ENCODE data around the gene FOXD4L1.
"Not testable (repeated sequence)": the region's sequence is repeated elsewhere in the genome, so short reads cannot be mapped to it uniquely, and the experiment has no call there.

Gene FOXD4L1

DNA sequence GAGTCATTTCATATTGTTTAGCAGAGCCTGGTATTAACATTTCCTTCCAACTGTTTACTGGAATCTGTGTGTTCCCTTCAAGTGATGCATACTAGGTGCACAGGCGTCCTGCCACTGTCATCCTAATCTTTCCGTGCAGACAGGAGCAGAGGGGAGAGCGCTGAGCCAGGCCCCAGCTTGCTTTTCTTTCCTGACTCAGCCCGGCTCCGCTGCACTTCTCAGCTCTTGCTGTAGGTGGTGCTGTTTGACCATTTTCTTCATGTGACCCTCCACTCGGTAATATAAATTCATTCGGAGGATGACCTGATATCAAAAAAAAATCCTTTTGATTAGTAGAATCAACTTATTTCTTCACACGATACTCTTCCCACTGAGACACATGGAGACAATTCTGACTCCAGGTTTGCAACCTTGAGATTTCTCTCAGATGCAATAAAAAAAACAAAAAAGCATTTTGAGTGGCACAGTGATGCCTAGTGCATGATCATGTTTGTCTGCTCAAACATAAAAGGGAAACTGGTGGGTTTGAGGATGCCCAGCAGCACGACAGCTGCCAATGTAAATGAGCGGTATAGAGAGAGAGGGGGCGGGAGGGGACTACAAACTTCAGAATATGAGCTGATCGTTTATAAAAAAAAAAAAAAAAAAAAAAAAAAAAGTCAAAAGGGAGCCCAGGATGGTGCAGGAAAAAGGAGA is 29.0 kb downstream of the FOXD4L1 start:
- not testable (repeated sequence) for DNase-seq

DNA sequence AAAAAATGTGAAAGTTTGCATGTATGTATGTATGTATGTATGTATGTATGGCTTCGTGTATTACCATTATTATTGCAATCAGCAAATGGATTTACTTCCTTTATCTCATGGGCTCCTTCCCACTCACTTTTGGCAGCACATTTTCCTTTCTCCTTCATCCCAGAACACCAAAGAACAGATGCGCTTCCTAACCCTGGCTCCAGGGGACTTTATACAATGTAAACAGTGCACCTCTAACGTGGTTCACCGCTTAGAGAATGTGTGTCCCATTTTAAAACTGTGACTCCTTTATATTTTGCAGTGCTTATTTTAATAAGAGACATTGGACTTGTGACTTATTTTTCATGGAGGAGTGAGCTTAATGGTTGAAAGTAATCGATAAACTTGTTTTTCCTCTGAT is 29.7 kb downstream of the FOXD4L1 start:
- not testable (repeated sequence) for DNase-seq

DNA sequence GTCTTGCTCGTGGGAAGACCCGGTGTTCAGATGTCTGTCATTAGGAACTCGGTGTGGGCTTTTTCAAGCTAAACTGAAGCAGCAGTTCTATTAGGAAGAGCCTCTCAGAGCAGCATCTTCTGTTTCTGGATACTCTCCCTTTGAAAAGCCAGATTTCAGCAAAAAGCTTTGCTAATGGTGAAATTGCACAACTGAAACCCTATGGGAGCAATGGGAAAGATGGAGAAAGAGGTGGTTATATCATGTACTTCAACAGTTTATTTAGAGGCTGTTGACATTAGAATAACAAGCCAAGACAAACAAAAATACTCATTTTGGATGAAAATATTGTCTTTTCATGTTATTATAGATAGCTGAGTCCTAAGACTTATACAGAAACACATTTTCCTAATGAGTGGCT is 30.4 kb downstream of the FOXD4L1 start:
- not testable (repeated sequence) for DNase-seq

DNA sequence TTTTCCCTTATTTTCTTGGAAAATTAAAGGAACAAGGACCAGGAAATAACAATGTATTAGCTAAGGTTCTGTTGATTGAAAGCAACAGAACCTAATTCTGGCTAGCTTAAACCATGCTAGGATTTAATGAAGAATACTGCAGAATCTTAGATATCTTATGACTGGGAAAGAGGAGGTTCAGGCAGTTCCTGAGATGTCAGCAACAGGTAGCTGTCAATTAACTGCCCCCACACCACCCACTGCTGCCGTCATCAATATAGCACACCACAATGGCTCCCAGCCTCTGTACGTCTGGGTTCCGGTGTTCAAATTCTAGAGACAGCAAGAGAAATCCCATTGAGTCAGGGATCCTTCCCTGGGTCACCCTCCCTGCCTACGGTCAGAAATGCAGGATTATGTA is 34.5 kb downstream of the FOXD4L1 start:
- not testable (repeated sequence) for DNase-seq

DNA sequence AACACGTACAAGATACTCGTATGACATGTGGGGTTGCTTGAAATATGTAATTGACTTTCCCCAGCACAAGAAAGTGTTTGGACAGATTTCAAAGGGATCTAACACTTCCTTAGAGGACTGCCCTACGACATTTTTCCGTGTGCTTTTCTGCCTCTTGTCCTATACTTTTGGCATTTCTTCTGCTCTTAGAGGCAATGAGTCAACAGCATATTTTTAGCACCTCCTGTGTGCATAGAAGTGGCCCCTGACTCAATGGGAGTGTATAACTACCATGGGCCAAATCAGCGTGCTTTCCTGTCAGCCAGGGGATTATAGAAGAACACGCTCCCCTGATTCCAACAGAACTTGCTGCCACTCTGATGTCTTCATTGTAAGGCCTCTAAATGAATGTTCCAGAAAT is 38.1 kb downstream of the FOXD4L1 start:
- not testable (repeated sequence) for DNase-seq

DNA sequence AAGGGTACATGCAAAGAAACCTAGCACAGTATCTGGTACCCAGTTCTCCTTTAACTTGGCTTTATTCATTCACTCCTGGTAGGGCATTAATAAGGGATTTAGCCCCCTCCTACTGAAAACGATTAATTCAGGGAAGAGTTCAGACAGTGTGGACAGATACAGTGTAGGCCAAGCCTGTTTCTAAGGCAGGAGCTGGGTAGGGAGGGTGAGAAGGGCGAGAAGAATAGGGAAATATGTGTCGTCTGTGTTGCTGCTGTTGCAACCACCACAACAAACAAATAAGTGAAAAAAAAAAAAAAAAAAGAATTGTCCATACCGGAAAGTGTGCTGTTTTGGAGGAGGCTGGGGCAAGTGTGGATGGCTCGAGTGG is 42.4 kb downstream of the FOXD4L1 start:
- DNase-seq = not testable (repeated sequence)

DNA sequence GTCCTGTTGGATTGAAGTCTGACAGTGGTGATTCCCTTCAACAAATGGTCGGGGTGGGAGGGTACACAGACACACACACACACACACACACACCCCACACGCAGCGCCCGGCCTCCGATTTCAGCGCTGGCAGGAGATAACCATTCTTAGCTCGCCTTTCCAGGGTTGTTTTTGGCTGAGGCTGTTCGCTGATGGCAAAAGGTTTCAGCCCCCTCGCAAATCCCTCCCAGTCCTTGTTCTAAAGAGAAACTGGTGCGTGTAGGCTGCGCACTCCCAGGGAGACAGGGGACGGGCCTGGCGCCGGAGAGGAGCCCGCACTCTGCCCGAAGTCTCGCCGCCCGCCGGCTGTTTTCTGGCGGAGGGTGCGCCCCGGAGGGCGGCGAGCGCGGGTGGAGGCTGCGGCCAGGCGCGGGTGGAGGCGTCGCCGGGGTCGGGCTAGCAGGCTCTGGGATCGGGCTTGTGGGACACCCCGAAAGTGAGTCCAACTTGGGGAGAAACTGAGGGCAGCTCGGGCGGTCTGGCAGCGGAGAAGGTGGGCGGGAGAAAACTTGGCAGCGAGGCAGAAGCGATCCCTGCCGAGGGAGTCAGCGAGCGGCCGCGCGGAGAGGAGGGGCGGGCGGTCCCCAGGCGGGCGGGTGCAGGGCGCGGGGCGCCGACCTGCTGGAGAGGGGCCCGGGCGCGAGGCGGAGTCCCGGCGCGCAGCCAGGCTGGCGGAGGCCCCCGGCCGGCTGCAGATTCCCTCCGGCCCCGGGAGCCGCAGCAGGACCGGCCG is 42.9 kb downstream of the FOXD4L1 start:
- DNase-seq = peak; percentile 52

DNA sequence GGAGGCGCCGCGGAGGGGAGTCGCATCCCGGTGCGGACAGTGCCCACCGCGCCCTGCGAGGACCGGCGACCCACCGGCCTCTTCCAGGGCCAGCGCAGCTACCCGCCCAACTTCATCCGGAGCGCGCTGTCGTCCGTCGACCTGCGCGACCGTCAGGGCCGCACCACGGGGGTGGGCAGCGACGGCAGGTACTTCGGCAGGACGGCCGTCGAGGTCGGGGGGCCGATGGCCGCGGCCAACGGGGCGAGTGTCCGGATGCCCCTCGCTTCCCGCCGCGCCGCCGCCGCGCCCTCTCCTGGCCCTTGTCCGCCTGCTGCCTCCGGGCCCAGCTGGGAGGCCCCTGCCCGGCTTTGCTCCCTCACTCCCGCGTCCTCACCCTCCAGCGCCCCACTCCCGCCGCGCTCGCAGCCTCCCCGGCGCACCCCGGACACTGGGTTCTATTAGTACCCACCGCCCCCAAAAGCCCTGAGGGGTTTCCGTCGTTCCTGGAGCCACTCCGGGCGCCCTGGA is 43.6 kb downstream of the FOXD4L1 start:
- peak; percentile 3 for DNase-seq

DNA sequence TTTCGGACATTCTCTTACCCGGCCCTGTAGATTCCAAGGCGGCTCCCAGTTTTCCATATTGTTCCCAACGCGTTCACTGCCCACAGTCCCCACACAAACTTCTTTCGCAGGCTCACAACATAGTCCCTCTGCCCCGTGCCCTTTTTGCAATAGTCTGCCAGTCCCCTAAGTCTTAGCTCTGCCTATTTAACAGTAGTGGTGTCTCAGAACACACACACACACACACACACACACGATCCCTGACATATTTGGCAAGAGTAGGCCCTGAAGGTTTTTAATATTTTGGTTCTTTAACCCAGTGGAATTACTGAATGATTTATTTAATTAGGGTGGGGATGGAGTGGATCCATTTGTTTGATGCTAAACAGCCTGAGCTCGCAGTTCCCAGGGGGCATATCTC is 44.1 kb downstream of the FOXD4L1 start:
- DNase-seq = peak; percentile 6

Measured in hematopoietic multipotent progenitor cell treated with erythropoietin and hydrocortisone succinate and interleukin-3 and kit ligand, for 6 days (in vitro differentiated cells).